T-helper 1 cell (primary cell): ENCODE results near the gene ELAVL2.

ENCODE experiments used
- DNase-seq, 5 donors: peaks; one replicate each; pipeline ENCODE4 v3.0.0-alpha.2; 2012 to 2020
- total RNA-seq, 4 donors: gene quantifications; one replicate each; lab custom pipeline; 2026; lab: John Stamatoyannopoulos, UW

The ELAVL2 gene
- total RNA-seq, result 0 to 0.08 (median 0) reads per million in 4 donors

GRCh38 chr9:23826120-23826629 is at the start of gene ELAVL2:
TSS of gene ELAVL2 (minus strand) at chr9:23826240. CDS start at chr9:23762234, 64,006 bp downstream.
- peak in 2 of 5 donors; percentile 5 to 17 for DNase-seq

GRCh38 chr9:23858234-23858633 is 32.2 kb upstream of the ELAVL2 start:
- DNase-seq, result no peak

- no peak for DNase-seq
Measured at GRCh38 chr9:23855873-23856604, 30.0 kb upstream of the ELAVL2 start.

GRCh38 chr9:23850690-23851629 is 24.9 kb upstream of the ELAVL2 start:
- no peak for DNase-seq

- DNase-seq, result no peak
Measured at GRCh38 chr9:23850242-23850689, 24.2 kb upstream of the ELAVL2 start.

- no peak for DNase-seq
Measured at GRCh38 chr9:23849379-23850035, 23.5 kb upstream of the ELAVL2 start.

GRCh38 chr9:23842565-23843129 is 16.6 kb upstream of the ELAVL2 start:
- DNase-seq, result no peak

GRCh38 chr9:23841304-23841703 is 15.3 kb upstream of the ELAVL2 start:
- DNase-seq, result no peak

GRCh38 chr9:23837038-23837437 is 11.0 kb upstream of the ELAVL2 start:
- no peak for DNase-seq

GRCh38 chr9:23830929-23831730 is 5.1 kb upstream of the ELAVL2 start:
- DNase-seq, result no peak

- DNase-seq, result no peak
Measured at GRCh38 chr9:23830476-23830805, 4.4 kb upstream of the ELAVL2 start.

- DNase-seq, result no peak
Measured at GRCh38 chr9:23829580-23830475, 3.8 kb upstream of the ELAVL2 start.

- DNase-seq, result no peak
Measured at GRCh38 chr9:23825700-23826099, 340 bp downstream of the ELAVL2 start.

- DNase-seq, result no peak
Measured at GRCh38 chr9:23824830-23825591, 1.0 kb downstream of the ELAVL2 start.

GRCh38 chr9:23823986-23824829 is 1.8 kb downstream of the ELAVL2 start:
- DNase-seq, result no peak

- no peak for DNase-seq
Measured at GRCh38 chr9:23823269-23823668, 2.8 kb downstream of the ELAVL2 start.

GRCh38 chr9:23822261-23823169 is 3.5 kb downstream of the ELAVL2 start:
- no peak for DNase-seq
